TTC549 (cell line): Measurements from ENCODE around the gene GALNT11.
"Not testable (repeated sequence)": the region's sequence is repeated elsewhere in the genome, so short reads cannot be mapped to it uniquely, and the experiment has no call there.

Source experiments
- FAIRE-seq: peaks from 2 replicates; lab custom pipeline; 2012; peaks lifted over from hg19 to GRCh38; lab: Jason Lieb, UNC

The GALNT11 gene

GRCh38 chr7:152075379-152075778 is 49.9 kb downstream of the GALNT11 start:
- FAIRE-seq = not testable (repeated sequence)

GRCh38 chr7:152076324-152076821 is 50.9 kb downstream of the GALNT11 start:
- FAIRE-seq = no peak

GRCh38 chr7:152076940-152077933 is 51.8 kb downstream of the GALNT11 start:
- no peak for FAIRE-seq

GRCh38 chr7:152078025-152078424 is 52.6 kb downstream of the GALNT11 start:
- no peak for FAIRE-seq

- FAIRE-seq = no peak
Observed at GRCh38 chr7:152078786-152079185, 53.3 kb downstream of the GALNT11 start.

- no peak for FAIRE-seq
Observed at GRCh38 chr7:152081088-152081487, 55.6 kb downstream of the GALNT11 start.

- FAIRE-seq = not testable (repeated sequence)
Observed at GRCh38 chr7:152082073-152082721, 56.7 kb downstream of the GALNT11 start.

- no peak for FAIRE-seq
Observed at GRCh38 chr7:152085131-152085530, 59.7 kb downstream of the GALNT11 start.

GRCh38 chr7:152086513-152086912 is 61.0 kb downstream of the GALNT11 start:
- FAIRE-seq = no peak

- no peak for FAIRE-seq
Observed at GRCh38 chr7:152089183-152089582, 63.7 kb downstream of the GALNT11 start.

GRCh38 chr7:152090747-152091146 is 65.3 kb downstream of the GALNT11 start:
- no peak for FAIRE-seq

- no peak for FAIRE-seq
Observed at GRCh38 chr7:152093717-152094116, 68.2 kb downstream of the GALNT11 start.

GRCh38 chr7:152095771-152096170 is 70.3 kb downstream of the GALNT11 start:
- no peak for FAIRE-seq

- FAIRE-seq = no peak
Observed at GRCh38 chr7:152097330-152097729, 71.9 kb downstream of the GALNT11 start.

- FAIRE-seq = no peak
Observed at GRCh38 chr7:152103066-152103465, 77.6 kb downstream of the GALNT11 start.

- no peak for FAIRE-seq
Observed at GRCh38 chr7:152103691-152104090, 78.2 kb downstream of the GALNT11 start.

GRCh38 chr7:152105205-152105604 is 79.7 kb downstream of the GALNT11 start:
- FAIRE-seq = no peak

- no peak for FAIRE-seq
Observed at GRCh38 chr7:152106990-152107389, 81.5 kb downstream of the GALNT11 start.

GRCh38 chr7:152107945-152108344 is 82.5 kb downstream of the GALNT11 start:
- no peak for FAIRE-seq

GRCh38 chr7:152108359-152108758 is 82.9 kb downstream of the GALNT11 start:
- no peak for FAIRE-seq

GRCh38 chr7:152112829-152113228 is 87.4 kb downstream of the GALNT11 start:
- no peak for FAIRE-seq

- no peak for FAIRE-seq
Observed at GRCh38 chr7:152115021-152115718, 89.7 kb downstream of the GALNT11 start.

GRCh38 chr7:152117356-152117755 is 91.9 kb downstream of the GALNT11 start:
- no peak for FAIRE-seq
